ENCODE data around the gene SYNPO2.

DNA sequence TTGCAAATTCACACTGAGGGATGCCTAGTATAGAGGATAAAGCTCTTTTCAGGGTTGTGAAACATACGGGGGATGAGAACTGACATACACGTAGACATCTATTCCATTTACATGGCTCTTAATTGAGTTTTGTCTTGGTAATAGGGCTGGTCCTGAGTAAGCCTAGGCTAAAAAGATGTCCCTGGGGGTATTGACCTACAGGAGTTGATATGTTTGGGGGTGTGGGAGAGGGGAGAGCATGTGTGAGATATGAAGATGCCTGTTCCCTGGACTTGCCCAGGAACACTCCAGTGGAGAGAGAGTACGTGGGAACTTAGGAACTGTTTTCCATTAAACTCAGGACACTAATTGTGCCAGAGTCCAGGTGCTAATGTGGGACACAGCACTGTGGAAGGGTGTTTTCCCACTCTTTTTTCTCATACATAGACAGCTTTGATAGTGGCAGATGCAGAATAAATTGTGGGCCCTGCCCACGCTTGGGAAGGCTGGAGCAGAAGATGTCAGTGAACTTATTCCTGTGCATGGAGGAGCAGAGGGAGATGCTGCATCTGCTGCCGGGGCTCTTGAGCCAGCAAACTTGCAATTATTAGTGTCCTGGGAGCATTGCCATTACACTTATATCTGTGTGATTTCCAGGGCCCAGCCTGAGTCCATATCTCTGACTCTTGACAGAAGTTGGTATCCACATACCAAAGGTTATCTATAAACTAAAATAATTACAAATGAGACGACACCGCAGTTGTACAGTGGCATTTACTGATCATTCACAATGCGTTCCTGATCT, 20.7 kb downstream of the SYNPO2 start:
- no peak for TF ChIP-seq EZH2 (IDR thresholded peaks at IDR 0.05; ENCODE audit: borderline replicate concordance, low read length)
- TF ChIP-seq, protein P1, sequence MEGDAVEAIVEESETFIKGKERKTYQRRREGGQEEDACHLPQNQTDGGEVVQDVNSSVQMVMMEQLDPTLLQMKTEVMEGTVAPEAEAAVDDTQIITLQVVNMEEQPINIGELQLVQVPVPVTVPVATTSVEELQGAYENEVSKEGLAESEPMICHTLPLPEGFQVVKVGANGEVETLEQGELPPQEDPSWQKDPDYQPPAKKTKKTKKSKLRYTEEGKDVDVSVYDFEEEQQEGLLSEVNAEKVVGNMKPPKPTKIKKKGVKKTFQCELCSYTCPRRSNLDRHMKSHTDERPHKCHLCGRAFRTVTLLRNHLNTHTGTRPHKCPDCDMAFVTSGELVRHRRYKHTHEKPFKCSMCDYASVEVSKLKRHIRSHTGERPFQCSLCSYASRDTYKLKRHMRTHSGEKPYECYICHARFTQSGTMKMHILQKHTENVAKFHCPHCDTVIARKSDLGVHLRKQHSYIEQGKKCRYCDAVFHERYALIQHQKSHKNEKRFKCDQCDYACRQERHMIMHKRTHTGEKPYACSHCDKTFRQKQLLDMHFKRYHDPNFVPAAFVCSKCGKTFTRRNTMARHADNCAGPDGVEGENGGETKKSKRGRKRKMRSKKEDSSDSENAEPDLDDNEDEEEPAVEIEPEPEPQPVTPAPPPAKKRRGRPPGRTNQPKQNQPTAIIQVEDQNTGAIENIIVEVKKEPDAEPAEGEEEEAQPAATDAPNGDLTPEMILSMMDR (conservative IDR thresholded peaks at IDR 0.05 in 1 of 2, IDR thresholded peaks at IDR 0.05 in 1 of 2; ENCODE audit: extremely low read depth in 1 of 2, insufficient read depth in 1 of 2, low read depth in 1 of 2, low read length in 2 of 2) = no peak

Data from mammary epithelial cell (primary cell).